IMR-90 (cell line): ENCODE data around the gene CD244. TPM values are rescaled to one million over a fixed set of nuclear protein-coding genes. Genes with fewer than 3 reads are reported as not detected.

Experiments
- ATAC-seq: fragments of 200-7000 bp; cut with Tn5 transposase; 2 replicates; pipeline ENCODE4 v1.9.1; 2020; ENCODE audit warnings: low read depth, mild to moderate bottlenecking, moderate library complexity
- BruUV-seq: library from RNA; stranded (reverse); fragments of 400-500 nt; replicated peaks from 2 replicates; lab custom pipeline; 2021; lab: Mats Ljungman, UMichigan
- CTCF ChIA-PET: fragments of 300-600 bp; formaldehyde crosslinking; extraction: SDS; loops from one replicate; lab custom pipeline; 2021; ENCODE audit warnings: antibody characterized with exemption; lab: Yijun Ruan, JAX
- POLR2A ChIA-PET: fragments of 300-600 bp; sonication (Branson Sonifier 250); formaldehyde crosslinking; loops from one replicate; lab custom pipeline; 2022; ENCODE audit warnings: antibody characterized with exemption; ENCODE audit not compliant: unreplicated experiment; lab: Charles Lee
- DNase-seq: peaks from one replicate; pipeline ENCODE4 v3.0.0; 2013
- H2AFZ ChIP-seq: replicated peaks from 2 replicates; pipeline ENCODE3; 2013; ENCODE audit warnings: low read length, mild to moderate bottlenecking; ENCODE audit not compliant: poor library complexity
- H2AK5ac ChIP-seq: 2 replicates; pipeline ENCODE4 v1.6.1; 2013; ENCODE audit warnings: low read depth, low read length, inconsistent platforms
- H2AK9ac ChIP-seq: replicated peaks from 2 replicates; pipeline ENCODE3; 2013; ENCODE audit warnings: mild to moderate bottlenecking, low read depth, low read length, moderate library complexity; ENCODE audit not compliant: poor library complexity
- H2BK120ac ChIP-seq: 2 replicates; pipeline ENCODE4 v1.6.1; 2013; ENCODE audit warnings: low read depth, low read length, inconsistent platforms
- H2BK15ac ChIP-seq: 3 replicates; pipeline ENCODE4 v1.6.1; 2013; ENCODE audit warnings: low read depth, low read length, inconsistent platforms
- H2BK20ac ChIP-seq: 2 replicates; pipeline ENCODE4 v1.6.1; 2013; ENCODE audit warnings: low read depth, mild to moderate bottlenecking, inconsistent platforms, low read length, moderate library complexity
- H2BK5ac ChIP-seq: 2 replicates; pipeline ENCODE4 v1.6.1; 2013; ENCODE audit warnings: mild to moderate bottlenecking, low read depth, low read length, inconsistent platforms; ENCODE audit not compliant: poor library complexity, severe bottlenecking
- H3K14ac ChIP-seq: replicated peaks from 2 replicates; pipeline ENCODE4 v1.6.1; 2013; ENCODE audit warnings: low read depth, low read length, inconsistent platforms
- H3K18ac ChIP-seq: 2 replicates; pipeline ENCODE4 v1.6.1; 2013; ENCODE audit warnings: low read depth, low read length, control low read depth
- H3K23ac ChIP-seq: 2 replicates; pipeline ENCODE4 v1.6.1; 2013; ENCODE audit warnings: low read depth, low read length, inconsistent platforms
- H3K27ac ChIP-seq: 2 replicates; pipeline ENCODE4 v1.5.1; 2013; ENCODE audit warnings: mild to moderate bottlenecking, control low read depth, low read length; ENCODE audit not compliant: insufficient read depth
- H3K27me3 ChIP-seq: 2 replicates; pipeline ENCODE4 v1.6.1; 2013; ENCODE audit warnings: low read length; ENCODE audit not compliant: control insufficient read depth, insufficient read depth
- H3K36me3 ChIP-seq: 2 replicates; pipeline ENCODE4 v1.6.1; 2013; ENCODE audit warnings: low read length, mixed read lengths; ENCODE audit not compliant: control insufficient read depth, insufficient read depth
- H3K4ac ChIP-seq: 2 replicates; pipeline ENCODE4 v1.6.1; 2013; ENCODE audit warnings: low read depth, low read length, inconsistent platforms
- H3K4me1 ChIP-seq: 2 replicates; pipeline ENCODE4 v1.6.1; 2013; ENCODE audit warnings: low read length, mixed read lengths; ENCODE audit not compliant: control insufficient read depth, insufficient read depth
- H3K4me2 ChIP-seq: 2 replicates; pipeline ENCODE4 v1.6.1; 2013; ENCODE audit warnings: low read depth, mild to moderate bottlenecking, control low read depth, low read length, moderate library complexity
- H3K4me3 ChIP-seq: 2 replicates; pipeline ENCODE4 v1.5.1; 2013; ENCODE audit warnings: low read depth, mild to moderate bottlenecking, control low read depth, low read length, moderate library complexity; ENCODE audit not compliant: insufficient read depth
- H3K56ac ChIP-seq: 2 replicates; pipeline ENCODE4 v1.6.1; 2013; ENCODE audit warnings: low read length, inconsistent platforms; ENCODE audit not compliant: insufficient read depth; ENCODE audit errors: extremely low read depth
- H3K79me1 ChIP-seq, 2 experiments: 2 replicates each; pipeline ENCODE4 v1.6.1; 2013; ENCODE audit warnings: low read length in 2 of 2, inconsistent platforms in 1 of 2, low read depth in 1 of 2
- H3K9ac ChIP-seq: 2 replicates; pipeline ENCODE4 v1.6.1; 2013; ENCODE audit warnings: low read depth, low read length, control low read depth
- H3K9me1 ChIP-seq: 2 replicates; pipeline ENCODE4 v1.6.1; 2013; ENCODE audit warnings: low read length, inconsistent platforms; ENCODE audit not compliant: insufficient read depth
- H3K9me3 ChIP-seq: 2 replicates; pipeline ENCODE4 v1.6.1; 2013; ENCODE audit warnings: low read length; ENCODE audit not compliant: control insufficient read depth, insufficient read depth
- H4K20me1 ChIP-seq: 2 replicates; pipeline ENCODE4 v1.6.1; 2013; ENCODE audit warnings: low read length, inconsistent platforms; ENCODE audit not compliant: insufficient read depth
- H4K5ac ChIP-seq: 2 replicates; pipeline ENCODE4 v1.6.1; 2013; ENCODE audit warnings: mild to moderate bottlenecking, low read depth, low read length, control low read depth
- H4K8ac ChIP-seq, 2 experiments: 2 replicates each; pipeline ENCODE4 v1.6.1; 2013; ENCODE audit warnings: low read depth in 2 of 2, low read length in 2 of 2, control low read depth in 1 of 2, inconsistent platforms in 1 of 2
- H4K91ac ChIP-seq: 2 replicates; pipeline ENCODE4 v1.6.1; 2013; ENCODE audit warnings: low read depth, low read length, inconsistent platforms; ENCODE audit not compliant: insufficient read depth
- BHLHE40 ChIP-seq: fragments of 150-350 bp; IDR thresholded peaks from 2 replicates; pipeline ENCODE4 v1.6.1; 2016; ENCODE audit warnings: mild to moderate bottlenecking, low read depth, low read length
- CHD1 ChIP-seq: IDR thresholded peaks from 2 replicates; pipeline ENCODE4 v1.6.1; 2012; ENCODE audit warnings: low read depth, low read length, improper control_type of control experiment
- FOS ChIP-seq: fragments of 150-350 bp; IDR thresholded peaks from 2 replicates; pipeline ENCODE4 v1.6.1; 2016; ENCODE audit warnings: low read depth, low read length
- MAZ ChIP-seq: IDR thresholded peaks from 2 replicates; pipeline ENCODE4 v1.6.1; 2012; ENCODE audit warnings: low read depth, mild to moderate bottlenecking, low read length, improper control_type of control experiment, moderate library complexity, borderline replicate concordance
- POLR2A ChIP-seq: IDR thresholded peaks from 2 replicates; pipeline ENCODE4 v1.6.1; 2012; ENCODE audit warnings: mild to moderate bottlenecking, low read depth, low read length
- WGBS, 2 experiments: methylation state at CpG; one replicate each; pipeline versions ENCODE4 v1.1.5 to v1.1.7; 2013; ENCODE audit warnings: missing lambda C conversion rate in 2 of 2; ENCODE audit not compliant: insufficient read length in 1 of 2; ENCODE audit errors: extremely low coverage in 2 of 2; 5-methylcytosine and 5-hydroxymethylcytosine counted together
- dilution Hi-C: fragments of 300-500 bp; cut with HindIII; formaldehyde crosslinking; loops from one replicate; pipeline ENCODE4 v1.14.3; 2018; ENCODE audit warnings: low sequenced_read_pairs; ENCODE audit not compliant: unreplicated experiment
- in situ Hi-C: fragments of 300-500 bp; cut with MboI; formaldehyde crosslinking; loops from 3 replicates; pipeline ENCODE4 v1.14.3; 2019; ENCODE audit warnings: low sequenced_read_pairs, inconsistent platforms, mixed read lengths
- intact Hi-C: fragments of 100-400 bp; cut with micrococcal nuclease; formaldehyde crosslinking; loops from 2 replicates; pipeline ENCODE4 v1.10.0; 2022
- polyA plus RNA-seq, 3 experiments: library from polyadenylated mRNA; depleted of rRNA; stranded (reverse); fragments of >200 nt; gene quantifications; 2 replicates each; pipeline ENCODE4 v1.2.3, GENCODE V29; 2012; ENCODE audit warnings: low replicate concordance in 1 of 3
- total RNA-seq: library from RNA; depleted of rRNA; stranded (reverse); fragments of >200 nt; gene quantifications from 2 replicates; pipeline ENCODE4 v1.2.3, GENCODE V29; 2012
- TF ChIP-seq, protein P1 (sequence below): fragments of 150-350 bp; IDR thresholded peaks from 2 replicates; pipeline ENCODE4 v1.6.1; 2017; ENCODE audit warnings: mild to moderate bottlenecking, antibody characterized with exemption, low read length, low read depth

Gene CD244
- total and polyA plus RNA-seq, 2 of the 4 experiments (the other 2 are of a cell fraction), result not detected

DNA sequence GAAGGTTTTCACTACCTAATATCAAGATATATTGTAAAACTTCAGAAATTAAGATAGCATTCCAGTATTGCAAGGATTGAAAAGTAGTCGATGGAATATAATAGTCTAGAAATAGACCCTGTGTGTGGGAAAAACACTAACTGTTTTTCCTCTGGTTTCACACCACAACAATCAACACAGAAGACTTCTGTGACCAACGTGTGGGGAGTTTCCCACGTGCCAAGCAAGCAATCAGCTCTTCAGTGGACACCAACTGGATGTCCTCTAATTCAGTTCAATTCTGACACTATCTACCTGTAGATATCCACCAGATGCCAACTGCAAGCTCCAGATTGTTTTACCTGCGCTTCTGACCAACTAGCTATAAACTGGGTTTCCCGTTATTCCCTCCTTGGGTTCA is 12.1 kb downstream of the CD244 start:
- H2AK9ac ChIP-seq, result no peak overlapping the region
- no peak overlapping the region for H2BK20ac ChIP-seq
- ChIA-PET POLR2A (no interaction called here), CTCF (interaction anchor here (0.8 kb wide), 1 partner anchor 8 kb away, joined by 3 read pairs; no protein-coding TSS in a partner anchor)
- H4K91ac ChIP-seq, result no peak overlapping the region
- H4K20me1 ChIP-seq, result no peaks in the 10 kb centered on the region
- H3K9ac ChIP-seq, result no peak overlapping the region
- H4K5ac ChIP-seq, result no peak overlapping the region
- TF ChIP-seq, protein P1, sequence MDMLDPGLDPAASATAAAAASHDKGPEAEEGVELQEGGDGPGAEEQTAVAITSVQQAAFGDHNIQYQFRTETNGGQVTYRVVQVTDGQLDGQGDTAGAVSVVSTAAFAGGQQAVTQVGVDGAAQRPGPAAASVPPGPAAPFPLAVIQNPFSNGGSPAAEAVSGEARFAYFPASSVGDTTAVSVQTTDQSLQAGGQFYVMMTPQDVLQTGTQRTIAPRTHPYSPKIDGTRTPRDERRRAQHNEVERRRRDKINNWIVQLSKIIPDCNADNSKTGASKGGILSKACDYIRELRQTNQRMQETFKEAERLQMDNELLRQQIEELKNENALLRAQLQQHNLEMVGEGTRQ, result no peak
- no peak for TF ChIP-seq FOS
- no peak for TF ChIP-seq BHLHE40
- TF ChIP-seq CHD1, result no peak
- no peak for TF ChIP-seq POLR2A
- no peak for TF ChIP-seq MAZ
- H3K4me2 ChIP-seq, result no peak overlapping the region
- no peaks in the 10 kb centered on the region for H3K9me3 ChIP-seq
- ATAC-seq (no peak), DNase-seq (no peak)
- H2BK5ac ChIP-seq, result no peak overlapping the region
- H2AK5ac ChIP-seq, result no peak overlapping the region
- dilution Hi-C loops (no loop called here), in situ Hi-C loops (no loop called here), intact Hi-C loops (no loop called here)
- H3K4me3 ChIP-seq, result no peak overlapping the region
- H3K23ac ChIP-seq, result no peak overlapping the region
- no peak overlapping the region for H2BK120ac ChIP-seq
- H3K27me3 ChIP-seq, result no peaks in the 10 kb centered on the region
- no peak overlapping the region for H3K18ac ChIP-seq
- H4K8ac ChIP-seq, result no peak overlapping the region
- no CpG with 5 or more reads among the region's 5 CpGs for WGBS, 2 experiments
- H3K79me1 ChIP-seq, result no peaks in the 10 kb centered on the region
- H3K36me3 ChIP-seq, result no peaks in the 10 kb centered on the region
- no peaks in the 10 kb centered on the region for H3K4me1 ChIP-seq
- H3K56ac ChIP-seq, result no peak overlapping the region
- BruUV-seq, result no TSS peak
- no peak overlapping the region for H3K27ac ChIP-seq
- H2AFZ ChIP-seq, result no peak overlapping the region
- no peak overlapping the region for H3K4ac ChIP-seq
- no peak overlapping the region for H2BK15ac ChIP-seq
- H3K14ac ChIP-seq, result no peak overlapping the region
- no peaks in the 10 kb centered on the region for H3K9me1 ChIP-seq
